HG02678 (cell line): ENCODE data around the gene KLF8.
A peak's percentile ranks its signal among the peaks of the same experiment; 100 is the strongest.
"Not testable (repeated sequence)": the region's sequence is repeated elsewhere in the genome, so short reads cannot be mapped to it uniquely, and the experiment has no call there.

Experiments used
- ATAC-seq: cut with Tn5 transposase; IDR thresholded peaks from one replicate; pipeline ENCODE4 v1.9.1; 2021; ENCODE audit warnings: mild to moderate bottlenecking, moderate library complexity; ENCODE audit not compliant: unreplicated experiment

KLF8 gene

DNA sequence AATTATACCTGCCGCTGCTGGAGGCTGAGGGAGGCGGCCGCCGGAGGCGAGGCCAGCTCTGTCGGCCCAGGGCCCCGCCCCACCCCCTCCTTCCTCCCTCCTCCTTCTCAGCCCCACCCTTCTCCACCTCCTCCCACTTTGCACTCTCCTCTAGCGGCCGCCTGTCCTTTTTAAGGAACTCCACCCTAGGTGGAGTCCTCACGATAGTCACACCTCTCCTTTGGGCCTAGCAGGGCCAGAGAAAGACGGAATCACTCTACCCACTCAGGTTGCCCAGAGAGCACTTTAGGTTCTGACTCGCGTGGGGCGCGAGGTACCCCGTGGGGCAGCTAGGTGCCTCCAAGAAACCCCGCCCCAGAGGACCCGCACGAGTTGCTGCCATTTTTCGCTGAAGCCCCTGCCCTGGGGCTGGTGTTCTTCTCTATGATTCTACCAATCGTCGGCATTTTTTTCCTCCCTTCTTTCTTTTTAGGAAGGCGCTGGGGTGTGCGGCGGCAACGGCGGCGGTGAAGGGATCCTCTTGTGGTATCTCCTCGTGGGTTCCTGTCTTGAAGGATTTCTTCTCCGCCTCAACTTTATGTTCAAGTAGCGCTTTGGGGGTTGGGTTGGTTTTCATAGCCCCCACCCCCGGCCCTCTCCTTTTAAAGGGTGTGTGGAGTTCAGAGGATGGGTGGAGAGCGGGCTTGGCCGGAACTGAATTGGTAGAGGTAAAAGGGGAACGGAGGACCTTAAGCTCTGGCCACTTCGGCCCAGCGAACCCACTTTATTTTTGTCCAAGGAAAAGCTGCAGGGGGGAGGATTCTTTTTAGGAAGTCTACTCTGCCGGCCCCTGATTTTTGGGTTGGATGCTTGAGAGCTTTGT lies at the start of gene KLF8:
Gene KLF8, plus strand, starts transcription at position 136 of the 862 bp plus-strand sequence. CDS start 979 bp downstream, outside the sequence.
- peak; percentile 64 for ATAC-seq

- not testable (repeated sequence) for ATAC-seq
Measured at GRCh38 chrX:56206945-56207344, 25.2 kb upstream of the KLF8 start.

- ATAC-seq, result no peak
Measured at GRCh38 chrX:56211701-56212100, 20.5 kb upstream of the KLF8 start.

GRCh38 chrX:56216332-56216731 lies 15.8 kb upstream of the KLF8 start:
- no peak for ATAC-seq

- ATAC-seq, result no peak
Measured at GRCh38 chrX:56219700-56220099, 12.5 kb upstream of the KLF8 start.

GRCh38 chrX:56221101-56221500 lies 11.1 kb upstream of the KLF8 start:
- no peak for ATAC-seq

DNA sequence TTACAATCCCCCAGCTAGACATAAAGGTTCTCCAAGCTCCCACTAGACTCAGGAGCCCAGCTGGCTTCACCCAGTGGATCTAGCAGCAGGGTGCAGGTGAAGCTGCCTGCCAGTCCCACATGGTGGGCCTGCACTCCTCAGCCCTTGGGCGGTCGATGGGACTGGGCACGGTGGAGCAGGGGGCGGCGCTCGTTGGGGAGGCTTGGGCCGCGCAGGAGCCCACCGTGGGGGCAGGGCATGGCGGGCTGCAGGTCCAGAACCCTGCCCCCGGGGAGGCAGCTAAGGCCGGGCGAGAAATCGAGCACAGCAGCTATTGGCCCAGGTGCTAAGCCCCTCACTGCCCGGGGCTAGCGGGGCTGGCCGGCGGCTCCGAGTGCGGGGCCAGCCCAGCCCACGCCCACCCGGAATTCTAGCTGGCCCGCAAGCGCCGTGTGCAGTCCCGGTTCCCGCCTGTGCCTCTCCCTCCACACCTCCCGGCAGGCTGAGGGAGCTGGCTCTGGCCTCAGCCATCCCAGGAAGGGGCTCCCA lies 9.6 kb upstream of the KLF8 start:
- ATAC-seq, result no peak

DNA sequence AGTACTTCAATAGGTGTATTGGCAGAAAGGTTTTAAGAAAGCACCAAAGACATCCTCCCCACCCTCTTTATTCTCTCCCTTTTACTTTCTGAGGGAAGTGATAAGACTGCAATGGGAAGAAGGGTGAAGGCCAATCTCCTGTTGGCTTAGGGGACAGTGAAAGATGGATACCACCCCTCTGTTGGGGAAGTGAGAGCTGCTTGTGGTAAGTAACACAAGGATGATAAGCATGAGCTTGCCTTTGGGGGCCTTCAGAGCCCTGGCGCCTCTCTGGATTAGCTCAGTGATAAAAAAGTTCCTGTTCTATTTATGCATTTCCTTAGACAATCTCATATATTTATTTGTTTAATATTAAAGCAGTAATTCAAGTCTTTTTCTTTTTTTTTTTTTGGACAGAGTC lies 5.2 kb upstream of the KLF8 start:
- ATAC-seq, result no peak

DNA sequence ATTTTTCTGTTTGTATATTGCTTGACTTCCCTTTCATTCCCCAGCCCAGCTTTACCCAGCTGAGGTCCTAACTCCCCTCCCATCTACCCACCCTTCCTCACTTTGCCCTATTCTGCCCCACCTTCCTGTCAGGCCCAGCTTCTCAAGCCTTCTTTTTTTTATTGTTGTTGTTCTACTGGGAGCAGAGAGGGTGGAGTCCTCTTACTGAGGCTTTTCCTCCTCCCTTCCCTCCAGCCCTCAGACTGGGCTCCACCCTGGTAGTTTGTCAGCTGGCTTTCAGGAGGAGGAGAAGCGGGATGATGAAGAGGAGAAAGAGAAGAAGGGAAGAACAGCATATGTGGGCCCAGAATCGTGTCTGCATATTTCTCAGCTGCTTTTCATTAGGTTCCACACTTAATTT lies 3.2 kb upstream of the KLF8 start:
- no peak for ATAC-seq

DNA sequence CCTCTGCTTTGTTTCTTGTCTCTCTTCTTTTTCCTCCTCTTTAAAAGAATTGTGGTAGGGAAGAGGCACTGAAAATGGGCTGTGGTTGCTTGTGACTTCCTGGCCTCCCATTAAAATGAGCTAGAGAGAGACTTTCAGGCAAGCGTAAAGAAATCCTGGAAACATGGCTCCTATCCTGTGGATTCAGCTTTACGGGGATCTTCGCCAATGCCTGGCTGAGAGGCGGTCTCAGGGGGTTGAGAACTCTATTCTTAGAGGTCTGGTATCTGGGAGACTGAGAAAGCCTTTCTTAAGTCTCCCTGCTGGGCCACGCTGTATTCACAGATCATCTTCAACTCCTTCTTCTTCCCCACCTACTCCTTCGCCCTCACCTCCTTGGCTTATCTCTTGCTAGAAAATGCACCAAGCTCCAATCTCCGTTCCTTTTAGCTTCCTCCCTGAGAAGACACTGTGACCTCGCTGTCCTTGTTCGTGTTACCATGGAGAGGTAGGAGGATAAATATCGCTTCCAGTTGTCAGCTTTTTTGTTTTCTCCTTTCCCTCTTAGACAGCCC lies 542 bp upstream of the KLF8 start:
- ATAC-seq, result no peak

GRCh38 chrX:56233100-56233499 lies 944 bp downstream of the KLF8 start:
- ATAC-seq, result no peak

DNA sequence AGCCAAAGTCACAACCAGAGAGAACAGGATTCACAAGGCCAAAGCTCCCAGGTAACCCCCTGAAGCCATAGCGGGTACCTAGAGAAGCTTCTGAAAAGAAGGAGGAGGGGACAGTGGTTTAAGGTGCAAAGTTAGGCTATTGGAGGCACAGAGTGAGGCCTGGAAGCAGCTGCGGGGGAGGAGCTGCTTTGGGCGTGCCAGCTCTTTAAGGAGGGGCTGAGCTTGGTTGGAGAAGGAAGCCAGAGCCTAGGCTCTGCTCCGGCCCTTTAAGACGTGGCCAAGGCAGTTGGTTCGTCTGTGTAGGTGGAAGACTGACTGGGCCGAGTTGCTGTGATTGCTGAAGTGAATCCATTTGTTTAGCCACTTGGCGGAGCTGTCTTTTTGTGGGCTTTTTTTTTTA lies 1.5 kb downstream of the KLF8 start:
- ATAC-seq, result peak; percentile 93

DNA sequence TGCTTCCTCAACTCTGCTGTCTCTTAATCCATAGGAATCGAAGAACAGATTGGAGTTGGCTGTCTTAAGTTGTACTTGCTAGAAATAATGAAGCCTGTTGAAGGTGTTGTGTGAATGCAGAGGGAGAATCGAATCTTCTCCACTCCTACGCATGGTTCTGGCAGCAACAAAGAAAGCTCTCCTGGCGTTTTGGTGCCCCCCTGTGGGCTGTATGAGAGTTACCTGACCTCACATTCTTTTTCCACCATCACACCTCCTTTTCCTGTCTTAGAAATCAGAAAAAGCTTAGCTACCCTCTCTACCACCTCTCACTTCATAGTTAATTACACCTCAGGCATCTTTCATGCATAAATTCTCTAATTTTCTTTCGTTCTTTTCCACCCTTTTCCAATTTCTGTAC lies 16.3 kb downstream of the KLF8 start:
- ATAC-seq, result peak; percentile 79

- ATAC-seq, result no peak
Measured at GRCh38 chrX:56253832-56254703, 21.9 kb downstream of the KLF8 start.

DNA sequence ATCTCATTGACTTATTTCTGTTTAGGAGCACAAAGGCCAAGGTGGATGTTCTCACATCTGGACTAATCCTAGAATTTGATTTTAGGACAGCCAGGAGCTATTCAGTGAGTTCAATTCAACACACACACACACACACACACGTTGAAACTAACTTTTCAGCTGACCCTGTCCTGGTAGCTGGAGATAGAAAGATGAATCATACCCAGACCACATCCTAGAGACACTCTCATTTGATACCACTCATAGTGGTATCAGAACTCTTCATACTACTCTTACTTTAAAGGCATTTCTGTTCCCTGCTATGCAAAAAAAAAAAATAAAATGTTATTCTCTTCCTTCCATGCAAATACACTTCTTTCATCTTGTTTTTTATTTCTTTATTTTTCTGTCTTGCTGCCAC lies 36.7 kb downstream of the KLF8 start:
- ATAC-seq, result peak; percentile 51

DNA sequence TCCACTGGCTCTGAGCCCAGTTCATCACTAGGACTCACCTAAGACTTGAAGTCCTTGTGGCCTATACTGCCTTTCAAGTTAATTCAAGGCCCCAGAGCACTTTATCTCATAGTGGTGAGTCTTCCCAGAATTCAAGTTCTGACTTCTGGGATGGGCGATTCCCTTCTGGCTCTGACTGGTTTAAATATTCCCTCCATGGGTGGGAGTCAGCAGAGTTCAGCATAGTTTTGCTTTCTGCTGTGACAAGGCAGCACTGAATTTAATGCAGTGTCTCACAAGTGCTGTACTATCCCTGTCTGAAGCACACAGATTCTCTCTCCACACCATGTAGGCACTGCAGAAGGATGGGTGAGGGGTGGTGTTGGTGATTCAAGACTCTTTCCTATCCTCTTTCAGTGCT lies 46.5 kb downstream of the KLF8 start:
- no peak for ATAC-seq

DNA sequence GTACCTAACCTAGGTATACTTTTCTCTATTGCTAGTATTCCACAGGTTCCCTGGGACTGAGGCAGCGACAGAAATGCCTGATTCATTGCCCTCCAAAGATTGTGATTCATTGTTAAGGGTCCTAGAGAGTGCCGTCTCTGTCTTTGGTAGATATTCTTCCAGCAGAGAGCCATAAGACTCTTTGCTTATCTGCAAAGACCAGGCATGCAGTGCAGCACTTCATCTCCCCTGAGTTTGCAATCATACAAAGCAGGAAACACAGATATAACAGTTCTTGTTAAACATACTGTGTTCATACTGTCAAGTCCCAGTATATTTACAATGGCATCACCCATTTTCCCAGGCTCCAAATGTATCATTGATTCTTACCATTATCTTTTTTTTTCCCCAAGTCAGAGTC lies 47.7 kb downstream of the KLF8 start:
- no peak for ATAC-seq

GRCh38 chrX:56281789-56282188 lies 49.6 kb downstream of the KLF8 start:
- no peak for ATAC-seq

- no peak for ATAC-seq
Measured at GRCh38 chrX:56284269-56284668, 52.1 kb downstream of the KLF8 start.

DNA sequence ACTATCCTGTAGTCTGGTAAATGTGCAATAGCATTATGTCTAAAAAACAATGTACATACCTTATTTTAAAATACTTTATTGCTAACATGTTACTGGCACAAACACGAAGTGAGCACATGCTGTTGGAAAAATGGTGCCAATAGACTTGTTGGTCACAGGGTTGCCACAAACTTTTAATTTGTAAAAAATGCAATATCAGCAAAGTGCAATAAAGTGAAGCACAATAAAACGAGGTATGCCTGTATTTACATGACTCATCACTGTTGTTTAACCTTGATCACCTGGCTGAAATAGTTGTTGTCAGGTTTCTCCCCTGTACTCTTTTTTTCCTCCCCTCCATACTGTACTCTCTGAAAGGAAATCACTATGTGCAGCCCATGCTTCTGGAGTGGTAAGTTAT lies 56.5 kb downstream of the KLF8 start:
- no peak for ATAC-seq

- no peak for ATAC-seq
Measured at GRCh38 chrX:56289449-56289848, 57.3 kb downstream of the KLF8 start.
